ENCODE measurements around the gene UBE2D2. TPM values are rescaled to one million over a fixed set of nuclear protein-coding genes. Genes with fewer than 3 reads are reported as not detected.

Gene UBE2D2
- total and polyA plus RNA-seq, 2 experiments from 2014 or later, result 120 to 172 TPM

- peaks cover 5% of the 10 kb centered on the region; the same call in 1 of the 3 replicates for H3K9me3 Mint-ChIP-seq
- peaks cover 26% of the 10 kb centered on the region for H4K20me1 ChIP-seq (replicated peaks; ENCODE audit: insufficient read depth)
- H3K27ac Mint-ChIP-seq, result no peak within 1 kb of the TSS
These were observed 87.3 kb downstream of the UBE2D2 start, which contains the start of gene CXXC5 for GRCh38 chr5:139648205-139649081. CXXC5 (plus strand) TSS chr5:139648349; CDS start chr5:139680524, 32,175 bp downstream.

More at GRCh38 chr5:139648205-139649081, 87.3 kb downstream of the UBE2D2 start, which contains the start of gene CXXC5:
- peak within 1 kb of the TSS; percentile 99 for H3K4me3 Mint-ChIP-seq
- H3K27me3 Mint-ChIP-seq (ENCODE audit: insufficient read depth, low read depth, poor library complexity), result peaks cover 49% of the 10 kb centered on the region
- peak; percentile 88 for DNase-seq (ENCODE audit: low spot score)
- TF ChIP-seq STAT1 (IDR thresholded peaks at IDR 0.05; ENCODE audit: unreplicated experiment) (no peak), ETS1 (IDR thresholded peaks at IDR 0.05) (0 out of 2 replicates have a peak, but pooled peaks have one; percentile 17), CREB1 (CRISPR knock-in tag; IDR thresholded peaks at IDR 0.05; ENCODE audit: low read depth) (no peak), ZNF462 (CRISPR knock-in tag; IDR thresholded peaks at IDR 0.05) (no peak), POLR2AphosphoS5 (IDR thresholded peaks at IDR 0.05; ENCODE audit: low read depth) (peak; percentile 39)
- Histone ChIP-seq H3F3A (replicated peaks; ENCODE audit: low read depth) (peaks cover 31% of the 10 kb centered on the region), H2AFZ (peak within 1 kb of the TSS; percentile 57), H3K9me2 (ENCODE audit: insufficient read depth) (no peaks in the 10 kb centered on the region), H3K79me2 (replicated peaks; ENCODE audit: insufficient read depth) (peaks cover 47% of the 10 kb centered on the region), H3K4me2 (peak within 1 kb of the TSS; percentile 98), H3K27ac (ENCODE audit: low read depth) (peak within 1 kb of the TSS; percentile 80), H3K4me3 (peak within 1 kb of the TSS; percentile 96), H3K4me1 (ENCODE audit: insufficient read depth) (peaks cover 43% of the 10 kb centered on the region), H3K27me3 (ENCODE audit: insufficient read depth) (peaks cover 48% of the 10 kb centered on the region), H3K36me3 (ENCODE audit: insufficient read depth) (no peaks in the 10 kb centered on the region)
- H3K36me3 Mint-ChIP-seq (ENCODE audit: low read depth), result peaks cover 12% of the 10 kb centered on the region
- H3K4me1 Mint-ChIP-seq, result peaks cover 57% of the 10 kb centered on the region
- ATAC-seq, result peak; percentile 28
